Thyroid gland (tissue), 4 donors: ENCODE results near the gene CELSR3.

Experiments used
- POLR2A ChIP-seq, 2 donors: fragments of 450-650 bp; IDR thresholded peaks; one replicate each; pipeline ENCODE4 v1.6.1; 2017; ENCODE audit warnings: antibody characterized with exemption in 2 of 2, mild to moderate bottlenecking in 2 of 2, moderate library complexity in 1 of 2
- TF ChIP-seq, protein P1 (sequence below), 6 experiments: fragments of 200-600 bp in 3 of 6; fragments of 450-650 bp in 3 of 6; sonication (generic) in 3 of 6; IDR thresholded peaks; one replicate each; pipeline ENCODE4 v1.5.1; 2016 to 2019; ENCODE audit warnings: antibody characterized with exemption in 6 of 6, mild to moderate bottlenecking in 2 of 6, inconsistent platforms in 1 of 6, moderate library complexity in 1 of 6

- no peak for TF ChIP-seq POLR2A (IDR thresholded peaks at IDR 0.05)
- TF ChIP-seq, protein P1, sequence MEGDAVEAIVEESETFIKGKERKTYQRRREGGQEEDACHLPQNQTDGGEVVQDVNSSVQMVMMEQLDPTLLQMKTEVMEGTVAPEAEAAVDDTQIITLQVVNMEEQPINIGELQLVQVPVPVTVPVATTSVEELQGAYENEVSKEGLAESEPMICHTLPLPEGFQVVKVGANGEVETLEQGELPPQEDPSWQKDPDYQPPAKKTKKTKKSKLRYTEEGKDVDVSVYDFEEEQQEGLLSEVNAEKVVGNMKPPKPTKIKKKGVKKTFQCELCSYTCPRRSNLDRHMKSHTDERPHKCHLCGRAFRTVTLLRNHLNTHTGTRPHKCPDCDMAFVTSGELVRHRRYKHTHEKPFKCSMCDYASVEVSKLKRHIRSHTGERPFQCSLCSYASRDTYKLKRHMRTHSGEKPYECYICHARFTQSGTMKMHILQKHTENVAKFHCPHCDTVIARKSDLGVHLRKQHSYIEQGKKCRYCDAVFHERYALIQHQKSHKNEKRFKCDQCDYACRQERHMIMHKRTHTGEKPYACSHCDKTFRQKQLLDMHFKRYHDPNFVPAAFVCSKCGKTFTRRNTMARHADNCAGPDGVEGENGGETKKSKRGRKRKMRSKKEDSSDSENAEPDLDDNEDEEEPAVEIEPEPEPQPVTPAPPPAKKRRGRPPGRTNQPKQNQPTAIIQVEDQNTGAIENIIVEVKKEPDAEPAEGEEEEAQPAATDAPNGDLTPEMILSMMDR (IDR thresholded peaks at IDR 0.05), result no peak
Observed at GRCh38 chr3:48607519-48607918, 55.2 kb downstream of the CELSR3 start.
